K562 (cell line): ENCODE data around the gene CSH1. TPM values are rescaled to one million over a fixed set of nuclear protein-coding genes. Genes with fewer than 3 reads are reported as not detected.

Experiments used
- ATAC-seq: fragments of 200-7000 bp; cut with Tn5 transposase; 3 replicates; pipeline ENCODE4 v1.9.1; 2020; ENCODE audit warnings: moderate library complexity
- BruUV-seq: library from RNA; stranded (reverse); fragments of 400-500 nt; replicated peaks from 2 replicates; lab custom pipeline; 2021; lab: Mats Ljungman, UMichigan
- CTCF ChIA-PET: fragments of 300-600 bp; formaldehyde crosslinking; extraction: SDS; loops from one replicate; lab custom pipeline; 2021; ENCODE audit warnings: low intra/inter-chr PET ratio; lab: Yijun Ruan, JAX
- POLR2A ChIA-PET: fragments of 300-600, 350-650 bp; sonication (Branson Sonifier 250); formaldehyde crosslinking; extraction: SDS; loops from one replicate; lab custom pipeline; 2021; ENCODE audit warnings: antibody characterized with exemption, inconsistent platforms; lab: Yijun Ruan, JAX
- DNase-seq, 4 experiments: peaks; one replicate each; pipeline versions ENCODE4 v3.0.0 to v3.0.0-alpha.2; 2011 to 2018; ENCODE audit warnings: low spot score in 3 of 4, mixed read lengths in 3 of 4; ENCODE audit errors: extremely low read depth in 1 of 4
- FAIRE-seq: peaks from 2 replicates; lab custom pipeline; 2011; peaks lifted over from hg19 to GRCh38; lab: Jason Lieb, UNC
- H2AFZ ChIP-seq: 2 replicates; pipeline ENCODE4 v1.6.0; 2011; ENCODE audit warnings: low read depth, low read length, control low read depth, inconsistent platforms
- H3K27ac ChIP-seq: fragments of 200-600 bp; 3 replicates; pipeline ENCODE4 v1.8.0; 2011; ENCODE audit warnings: low read depth, mild to moderate bottlenecking, control low read depth, inconsistent platforms, low read length, moderate library complexity, mixed read lengths; ENCODE audit errors: extremely low read depth
- H3K27me3 ChIP-seq, 2 experiments: fragments of 300-600 bp in 1 of 2; 2 replicates in 1 of 2; 3 replicates in 1 of 2; pipeline versions ENCODE4 v1.6.0 to v1.8.0; 2011; ENCODE audit warnings: inconsistent platforms in 2 of 2, low read length in 2 of 2, mild to moderate bottlenecking in 1 of 2, mixed read lengths in 1 of 2, moderate library complexity in 1 of 2; ENCODE audit not compliant: control insufficient read depth in 2 of 2, insufficient read depth in 2 of 2
- H3K36me3 ChIP-seq: fragments of 300-600 bp; 3 replicates; pipeline ENCODE4 v1.8.0; 2011; ENCODE audit warnings: mild to moderate bottlenecking, low read length, inconsistent platforms; ENCODE audit not compliant: control insufficient read depth, insufficient read depth
- H3K4me1 ChIP-seq, 2 experiments: fragments of 200-600 bp in 1 of 2; replicated peaks in 1 of 2; 2 replicates in 1 of 2; 3 replicates in 1 of 2; pipeline versions ENCODE4 v1.5.1 to v1.8.0; 2011; ENCODE audit warnings: inconsistent platforms in 2 of 2, low read length in 2 of 2, mild to moderate bottlenecking in 1 of 2, mixed read lengths in 1 of 2, moderate library complexity in 1 of 2; ENCODE audit not compliant: control insufficient read depth in 2 of 2, insufficient read depth in 2 of 2
- H3K4me2 ChIP-seq: 2 replicates; pipeline ENCODE4 v1.6.1; 2011; ENCODE audit warnings: low read length, control low read depth, inconsistent platforms, mixed read lengths; ENCODE audit not compliant: insufficient read depth
- H3K4me3 ChIP-seq: fragments of 200-600 bp; sonication (generic), shearing (Covaris generic); 2 replicates; pipeline ENCODE4 v1.5.1; 2016; ENCODE audit warnings: control low read depth, inconsistent platforms
- H3K79me2 ChIP-seq: fragments of 200-600 bp; 3 replicates; pipeline ENCODE4 v1.8.0; 2011; ENCODE audit warnings: low read length, inconsistent platforms; ENCODE audit not compliant: control insufficient read depth, insufficient read depth
- H3K9ac ChIP-seq, 2 experiments: 2 replicates each; pipeline versions ENCODE4 v1.6.0 to v1.6.1; 2011; ENCODE audit warnings: low read depth in 2 of 2, low read length in 2 of 2, control low read depth in 1 of 2, inconsistent platforms in 1 of 2, mild to moderate bottlenecking in 1 of 2, mixed read lengths in 1 of 2; ENCODE audit not compliant: insufficient read depth in 1 of 2
- H3K9me1 ChIP-seq: one replicate; pipeline ENCODE4 v1.6.0; 2011; ENCODE audit warnings: inconsistent platforms, mild to moderate bottlenecking, low read length, moderate library complexity; ENCODE audit not compliant: control insufficient read depth, insufficient read depth
- H3K9me3 ChIP-seq: replicated peaks from 2 replicates; pipeline ENCODE4 v1.5.1; 2011; ENCODE audit warnings: low read depth, low read length, inconsistent platforms; ENCODE audit not compliant: control insufficient read depth, insufficient read depth
- H4K20me1 ChIP-seq: replicated peaks from 2 replicates; pipeline ENCODE4 v1.6.1; 2011; ENCODE audit warnings: low read length, inconsistent platforms, mixed read lengths; ENCODE audit not compliant: control insufficient read depth, insufficient read depth
- CREB3 ChIP-seq: fragments of 450-650 bp; conservative IDR thresholded peaks from 2 replicates; pipeline ENCODE4 v1.6.1; 2016; ENCODE audit warnings: missing genetic modification characterization, low read depth, mild to moderate bottlenecking, missing compliant biosample characterization, moderate library complexity
- CTCF ChIP-seq, 3 experiments: IDR thresholded peaks in 2 of 3; conservative IDR thresholded peaks in 1 of 3; 2 replicates each; pipeline ENCODE4 v1.5.1; 2011 to 2012; ENCODE audit warnings: low read length in 3 of 3, mild to moderate bottlenecking in 3 of 3, control low read depth in 2 of 3, improper control_type of control experiment in 1 of 3, inconsistent platforms in 1 of 3, low read depth in 1 of 3, mixed read lengths in 1 of 3, moderate library complexity in 1 of 3; ENCODE audit not compliant: insufficient read depth in 2 of 3
- DDX20 ChIP-seq: fragments of 450-650 bp; IDR thresholded peaks from 2 replicates; pipeline ENCODE4 v1.6.1; 2016; ENCODE audit warnings: missing genetic modification characterization, low read depth, mild to moderate bottlenecking, missing compliant biosample characterization, moderate library complexity
- IFI16 ChIP-seq: fragments of 250-450 bp; sonication (Bioruptor Pico); IDR thresholded peaks from 2 replicates; pipeline ENCODE4 v2.1.2; 2022; ENCODE audit warnings: mild to moderate bottlenecking, inconsistent platforms
- JUN ChIP-seq, 2 experiments: sonication (generic) in 1 of 2; formaldehyde crosslinking in 1 of 2; IDR thresholded peaks; 2 replicates each; pipeline versions ENCODE4 v1.6.1 to v1.8.0; 2012 to 2022; ENCODE audit warnings: borderline replicate concordance in 2 of 2, mild to moderate bottlenecking in 2 of 2, improper control_type of control experiment in 1 of 2, low read depth in 1 of 2, low read length in 1 of 2, missing genetic modification reagents in 1 of 2
- MAFF ChIP-seq: IDR thresholded peaks from 2 replicates; pipeline ENCODE4 v1.6.1; 2012; ENCODE audit warnings: low read length, improper control_type of control experiment
- MAFK ChIP-seq: IDR thresholded peaks from 2 replicates; pipeline ENCODE4 v1.6.1; 2011; ENCODE audit warnings: low read length, improper control_type of control experiment
- NFIC ChIP-seq: fragments of 450-650 bp; IDR thresholded peaks from 2 replicates; pipeline ENCODE4 v1.6.1; 2017; ENCODE audit warnings: mild to moderate bottlenecking, inconsistent platforms
- SMC3 ChIP-seq: conservative IDR thresholded peaks from 2 replicates; pipeline ENCODE4 v1.6.1; 2011; ENCODE audit warnings: low read depth, low read length, improper control_type of control experiment; ENCODE audit not compliant: insufficient read depth
- ZC3H11A ChIP-seq: IDR thresholded peaks from 2 replicates; pipeline ENCODE4 v1.6.1; 2012; ENCODE audit warnings: low read depth, low read length, improper control_type of control experiment
- ZNF124 ChIP-seq: sonication (generic); formaldehyde crosslinking; IDR thresholded peaks from 2 replicates; pipeline ENCODE4 v1.8.1; 2022; ENCODE audit warnings: missing genetic modification reagents
- ZNF239 ChIP-seq: fragments of 250-450 bp; sonication (Bioruptor Pico); IDR thresholded peaks from 2 replicates; pipeline ENCODE4 v1.4.0; 2020; ENCODE audit warnings: mild to moderate bottlenecking
- WGBS: fragments of 100-300 bp; shearing (Covaris generic); methylation state at CpG from one replicate; pipeline ENCODE4 v1.1.6; 2016; ENCODE audit warnings: low coverage, mixed read lengths; ENCODE audit not compliant: insufficient coverage; ENCODE audit errors: missing lambda C conversion rate; 5-methylcytosine and 5-hydroxymethylcytosine counted together
- in situ Hi-C: fragments of 300-500 bp; cut with MboI; formaldehyde crosslinking; loops from 4 replicates; pipeline ENCODE4 v1.15.0; 2018; ENCODE audit warnings: inconsistent platforms, mixed read lengths
- intact Hi-C: fragments of 100-400 bp; cut with micrococcal nuclease; formaldehyde crosslinking; loops from 2 replicates; pipeline ENCODE4 v1.14.2; 2022
- polyA plus RNA-seq, 8 experiments: library from polyadenylated mRNA; depleted of rRNA in 4 of 8; stranded (reverse) in 5 of 8; unstranded in 3 of 8; fragments of >200 nt; fragmentation: Nextera tagmentation in 2 of 8; fragmentation: Illumina TruSeq in 1 of 8; extraction: Ambion mirVana in 2 of 8; extraction: Trizol in 1 of 8; gene quantifications; 2 replicates each; pipeline versions ENCODE4 v1.2.1 to v1.2.3, GENCODE V29; 2011 to 2014; ENCODE audit warnings: inconsistent platforms in 1 of 8, missing spikeins in 1 of 8
- total RNA-seq, 7 experiments: library from RNA; depleted of rRNA in 6 of 7; stranded (reverse); fragments of >200 nt in 6 of 7; fragmentation: Illumina TruSeq in 2 of 7; extraction: Trizol in 2 of 7; gene quantifications; 2 replicates each; pipeline versions ENCODE4 v1.2.1 to v1.2.3, GENCODE V29; 2011 to 2021; ENCODE audit warnings: low replicate concordance in 1 of 7
- TF ChIP-seq, protein P1 (sequence below): sonication (generic); formaldehyde crosslinking; IDR thresholded peaks from 2 replicates; pipeline ENCODE4 v1.9.0; 2022; ENCODE audit warnings: mild to moderate bottlenecking, missing genetic modification reagents
- TF ChIP-seq, protein P2 (sequence below): fragments of 200-800 bp; sonication (Bioruptor generic); IDR thresholded peaks from 2 replicates; pipeline ENCODE4 v1.6.1; 2017; ENCODE audit warnings: missing genetic modification characterization, missing compliant biosample characterization
- TF ChIP-seq, protein P3 (sequence below): sonication (generic); formaldehyde crosslinking; IDR thresholded peaks from 2 replicates; pipeline ENCODE4 v1.8.0; 2022; ENCODE audit warnings: mild to moderate bottlenecking, missing genetic modification reagents

CSH1 gene
- total and polyA plus RNA-seq, 9 of the 15 experiments (the other 6 are each of a cell fraction or from before 2014, with no cell fraction given): not detected

GRCh38 chr17:63881935-63882601, 14.3 kb downstream of the CSH1 start, which contains the start of gene GH2:
Gene GH2 (minus strand): TSS chr17:63881944. CDS start chr17:63881801, 143 bp downstream.
- CTCF ChIA-PET: interaction anchor here (0.6 kb wide), 2 partner anchors 133 to 415 kb away, joined by 3 read pairs; no protein-coding TSS in a partner anchor
- H3K9ac ChIP-seq: no peak within 1 kb of the TSS; a peak in 1 of 4 replicates
- H3K9me3 ChIP-seq: no peaks in the 10 kb centered on the region
- FAIRE-seq (peak; percentile 64), DNase-seq (peak; percentile 82 to 90 (median 86)), ATAC-seq (peak; percentile 96)
- intact Hi-C loops: no loop called here
- no peak within 1 kb of the TSS for H3K4me3 ChIP-seq
- H3K9me1 ChIP-seq: no peaks in the 10 kb centered on the region
- peaks cover 0 to 3% of the 10 kb centered on the region in 2 experiments; a peak in 2 of 5 replicates for H3K4me1 ChIP-seq
- in situ Hi-C loops: no loop called here
- H3K27ac ChIP-seq: no peak within 1 kb of the TSS
- peaks cover 5 to 36% of the 10 kb centered on the region in 2 experiments; a peak in 3 of 5 replicates for H3K27me3 ChIP-seq
- H4K20me1 ChIP-seq: no peaks in the 10 kb centered on the region
- H3K79me2 ChIP-seq: no peaks in the 10 kb centered on the region
- peak within 1 kb of the TSS; percentile 63; the same call in 1 of the 2 replicates for H2AFZ ChIP-seq
- 2% methylated on average over 13 of the region's 15 CpGs for WGBS
- POLR2A ChIA-PET: interaction anchor here (0.6 to 1.5 kb wide), 4 partner anchors 11 to 75 kb away, joined by 3 to 5 read pairs (median 4); no protein-coding TSS in a partner anchor
- no peaks in the 10 kb centered on the region for H3K36me3 ChIP-seq
- peak within 1 kb of the TSS; percentile 25 for H3K4me2 ChIP-seq
- no TSS peak for BruUV-seq
- peak; percentile 22; the same call in 1 of the 2 replicates for TF ChIP-seq MAFK
- TF ChIP-seq ZC3H11A: no peak
- 0 out of 2 replicates have a peak, but pooled peaks have one; percentile 28 for TF ChIP-seq SMC3
- TF ChIP-seq IFI16 (CRISPR knock-in tag): no peak
- TF ChIP-seq, protein P1, sequence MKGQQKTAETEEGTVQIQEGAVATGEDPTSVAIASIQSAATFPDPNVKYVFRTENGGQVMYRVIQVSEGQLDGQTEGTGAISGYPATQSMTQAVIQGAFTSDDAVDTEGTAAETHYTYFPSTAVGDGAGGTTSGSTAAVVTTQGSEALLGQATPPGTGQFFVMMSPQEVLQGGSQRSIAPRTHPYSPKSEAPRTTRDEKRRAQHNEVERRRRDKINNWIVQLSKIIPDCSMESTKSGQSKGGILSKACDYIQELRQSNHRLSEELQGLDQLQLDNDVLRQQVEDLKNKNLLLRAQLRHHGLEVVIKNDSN (CRISPR knock-in tag): peak; percentile 67
- no peak for TF ChIP-seq JUN (IDR thresholded peaks at IDR 0.05; ENCODE audit: borderline replicate concordance, low read depth, low read length)
- TF ChIP-seq JUN (CRISPR knock-in tag; IDR thresholded peaks at IDR 0.05; ENCODE audit: borderline replicate concordance): no peak
- no peak for TF ChIP-seq DDX20 (tag)
- no peak for TF ChIP-seq ZNF239
- no peak for TF ChIP-seq CREB3 (tag)
- TF ChIP-seq NFIC: peak; percentile 44; the same call in 1 of the 2 replicates
- 0 out of 2 replicates have a peak, but pooled peaks have one; percentile 3 for TF ChIP-seq MAFF
- TF ChIP-seq, protein P2, sequence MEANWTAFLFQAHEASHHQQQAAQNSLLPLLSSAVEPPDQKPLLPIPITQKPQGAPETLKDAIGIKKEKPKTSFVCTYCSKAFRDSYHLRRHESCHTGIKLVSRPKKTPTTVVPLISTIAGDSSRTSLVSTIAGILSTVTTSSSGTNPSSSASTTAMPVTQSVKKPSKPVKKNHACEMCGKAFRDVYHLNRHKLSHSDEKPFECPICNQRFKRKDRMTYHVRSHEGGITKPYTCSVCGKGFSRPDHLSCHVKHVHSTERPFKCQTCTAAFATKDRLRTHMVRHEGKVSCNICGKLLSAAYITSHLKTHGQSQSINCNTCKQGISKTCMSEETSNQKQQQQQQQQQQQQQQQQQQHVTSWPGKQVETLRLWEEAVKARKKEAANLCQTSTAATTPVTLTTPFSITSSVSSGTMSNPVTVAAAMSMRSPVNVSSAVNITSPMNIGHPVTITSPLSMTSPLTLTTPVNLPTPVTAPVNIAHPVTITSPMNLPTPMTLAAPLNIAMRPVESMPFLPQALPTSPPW (CRISPR knock-in tag): peak; percentile 62
- TF ChIP-seq, protein P3, sequence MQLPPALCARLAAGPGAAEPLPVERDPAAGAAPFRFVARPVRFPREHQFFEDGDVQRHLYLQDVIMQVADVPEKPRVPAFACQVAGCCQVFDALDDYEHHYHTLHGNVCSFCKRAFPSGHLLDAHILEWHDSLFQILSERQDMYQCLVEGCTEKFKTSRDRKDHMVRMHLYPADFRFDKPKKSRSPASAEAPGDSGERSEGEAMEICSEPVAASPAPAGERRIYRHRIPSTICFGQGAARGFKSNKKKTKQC: 0 out of 2 replicates have a peak, but pooled peaks have one; percentile 16
- TF ChIP-seq ZNF124 (CRISPR knock-in tag): no peak
- peak; percentile 69 to 73 (median 69) for TF ChIP-seq CTCF (IDR thresholded peaks at IDR 0.05 in 2 of 3, conservative IDR thresholded peaks at IDR 0.05 in 1 of 3; ENCODE audit: insufficient read depth in 2 of 3, low read depth in 1 of 3, low read length in 3 of 3)
